Medulla oblongata (tissue), 1 donor: ENCODE measurements around the gene RITA1.

ENCODE experiments used
- DNase-seq: peaks from one replicate; pipeline ENCODE4 v3.0.0-alpha.2; 2015; ENCODE audit errors: extremely low spot score

RITA1 gene

GRCh38 chr12:113174461-113175384 lies 10.8 kb upstream of the RITA1 start:
- peak; percentile 66 for DNase-seq

GRCh38 chr12:113179023-113179422 lies 6.5 kb upstream of the RITA1 start:
- no peak for DNase-seq

DNA sequence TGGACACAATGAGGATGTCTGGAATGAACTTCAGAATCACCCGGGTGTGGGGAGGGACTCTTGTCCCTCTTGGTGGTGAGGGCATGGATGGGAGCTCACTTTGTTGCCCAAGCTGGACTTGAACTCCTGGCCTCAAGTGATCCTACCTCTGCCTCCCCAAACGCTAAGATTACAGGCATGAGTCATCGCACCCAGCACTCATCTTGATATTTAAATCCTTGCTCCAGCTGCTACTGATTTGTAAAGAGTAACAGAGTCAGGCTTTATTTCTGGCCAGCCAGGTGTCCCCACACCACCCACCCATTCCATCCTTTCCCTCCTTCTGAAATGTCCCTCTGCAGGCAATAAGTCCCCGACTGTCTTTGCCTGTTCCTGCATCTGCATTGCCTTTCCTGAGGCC lies 5.2 kb upstream of the RITA1 start:
- no peak for DNase-seq

- DNase-seq: no peak
These were observed 3.5 kb upstream of the RITA1 start for GRCh38 chr12:113181975-113182374.

DNA sequence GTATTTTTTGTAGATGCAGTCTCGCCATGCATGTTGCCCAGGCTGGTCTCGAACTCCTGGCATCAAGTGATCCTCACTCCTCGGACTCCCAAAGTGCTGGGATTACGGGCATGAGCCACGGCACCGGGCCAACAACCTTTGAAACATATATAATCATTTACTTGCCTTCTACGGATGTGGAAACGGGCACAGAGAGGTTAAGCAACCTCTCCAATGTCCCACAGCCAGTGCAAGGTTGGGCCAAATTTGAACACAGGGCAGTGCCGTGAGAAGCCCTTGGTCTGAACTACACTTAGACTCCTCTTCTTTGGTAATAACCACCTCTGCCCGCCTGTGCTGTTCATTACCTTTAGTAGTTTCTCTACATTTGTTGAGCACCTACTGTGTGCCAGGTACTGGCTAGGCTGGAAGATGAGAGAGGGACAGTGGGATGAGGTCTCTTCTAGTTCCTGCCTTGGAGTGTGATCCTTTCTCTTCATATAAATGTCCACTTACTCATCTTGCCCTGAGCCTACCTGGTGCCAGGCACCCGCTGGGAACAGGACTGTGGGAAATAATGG lies 2.4 kb upstream of the RITA1 start:
- no peak for DNase-seq

DNA sequence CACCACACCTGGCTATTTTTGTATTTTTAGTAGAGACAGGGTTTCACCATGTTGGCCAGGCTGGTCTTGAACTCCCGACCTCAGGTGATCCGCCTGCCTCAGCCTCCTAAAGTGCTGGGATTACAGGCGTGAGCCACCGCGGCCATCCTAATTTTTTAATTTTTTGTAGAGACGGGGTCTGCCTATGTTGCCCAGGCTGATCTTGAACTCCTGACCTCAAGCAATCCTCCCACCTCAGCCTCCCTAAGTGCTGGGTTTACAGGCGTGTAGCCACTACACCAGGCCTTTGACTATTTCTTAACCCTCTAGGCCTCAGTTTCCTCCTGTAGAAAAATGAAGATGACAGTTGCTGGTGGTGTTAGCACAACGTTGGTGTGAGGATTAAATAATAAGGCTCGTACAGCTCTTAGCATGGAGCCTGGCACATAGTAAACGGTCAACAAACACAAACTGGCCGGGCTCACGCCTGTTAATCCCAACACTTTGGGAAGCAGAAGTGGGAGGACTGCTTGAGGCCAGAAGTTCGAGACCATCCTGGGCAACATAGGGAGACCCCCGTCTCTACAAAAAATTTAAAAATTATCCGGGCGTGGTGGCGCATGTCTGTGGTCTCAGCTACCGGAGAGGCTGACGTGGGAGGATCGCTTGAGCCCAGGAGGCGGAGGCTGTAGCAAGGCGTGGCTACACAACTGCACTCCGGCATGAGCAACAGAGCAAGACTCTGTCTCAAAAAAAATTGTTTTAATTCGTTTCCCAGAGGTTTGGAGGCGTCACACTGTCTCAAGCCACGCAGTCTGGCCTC lies 1.2 kb upstream of the RITA1 start:
- no peak for DNase-seq

- DNase-seq: peak; percentile 90
These were observed 681 bp upstream of the RITA1 start for GRCh38 chr12:113184900-113185179.

DNA sequence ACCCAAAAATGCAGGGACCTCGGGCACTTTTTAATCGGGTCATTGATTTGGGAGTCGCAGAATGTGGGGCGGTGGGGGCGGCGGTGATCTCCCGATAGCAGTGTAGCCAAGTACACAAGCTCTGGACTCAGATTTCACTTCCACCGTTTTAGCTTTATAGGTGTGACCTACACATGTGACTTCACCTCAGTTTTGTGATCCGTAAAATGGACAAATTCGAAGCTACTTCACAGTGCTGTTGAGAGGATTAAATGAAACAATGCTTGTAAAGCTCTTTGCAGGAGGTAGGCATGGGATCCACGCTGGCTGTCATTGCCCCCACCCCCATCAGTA lies 478 bp downstream of the RITA1 start:
- no peak for DNase-seq

DNA sequence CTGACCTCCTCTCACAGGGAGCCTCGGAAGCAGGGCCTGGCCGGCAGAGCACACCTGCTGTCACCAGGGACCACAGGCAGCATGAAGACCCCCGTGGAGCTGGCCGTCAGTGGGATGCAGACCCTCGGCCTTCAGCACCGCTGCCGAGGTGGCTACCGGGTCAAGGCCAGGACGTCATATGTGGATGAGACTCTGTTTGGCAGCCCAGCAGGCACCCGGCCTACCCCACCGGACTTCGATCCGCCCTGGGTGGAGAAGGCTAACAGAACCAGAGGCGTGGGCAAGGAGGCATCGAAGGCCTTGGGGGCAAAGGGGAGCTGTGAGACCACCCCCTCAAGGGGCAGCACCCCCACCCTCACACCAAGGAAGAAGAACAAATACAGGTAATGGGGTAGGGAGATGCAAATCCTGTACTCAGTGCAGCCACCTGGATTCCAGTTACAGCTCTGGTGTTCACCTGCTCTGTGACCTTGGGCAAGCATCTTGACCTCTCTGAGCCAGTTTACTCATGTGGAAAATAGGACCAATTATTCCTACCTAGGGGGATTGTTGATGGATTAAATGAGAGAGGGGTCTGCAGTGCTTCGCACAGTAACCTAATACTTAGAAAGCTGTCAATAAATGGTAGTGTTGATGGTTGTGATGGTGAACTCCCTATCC lies 1.3 kb downstream of the RITA1 start:
- no peak for DNase-seq

DNA sequence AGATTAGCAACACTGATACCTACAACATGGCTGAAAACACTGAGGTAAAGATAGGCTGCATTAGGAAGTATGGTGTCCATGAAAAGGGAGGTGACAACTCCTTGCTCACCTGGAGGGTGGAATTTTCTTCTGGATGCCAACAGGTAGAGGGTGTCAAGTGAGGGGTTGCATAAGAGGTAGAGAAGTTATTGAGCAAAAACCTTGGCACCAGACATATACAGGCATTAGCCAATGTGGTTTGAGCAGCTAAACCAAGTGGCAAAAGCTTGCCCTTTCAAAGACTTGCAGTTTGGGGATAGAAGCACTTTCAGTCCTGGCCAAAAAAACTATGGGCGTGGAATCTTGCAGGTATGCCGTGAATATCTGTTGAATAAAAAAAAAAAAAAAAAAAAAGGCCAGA lies 3.8 kb downstream of the RITA1 start:
- DNase-seq: no peak

DNA sequence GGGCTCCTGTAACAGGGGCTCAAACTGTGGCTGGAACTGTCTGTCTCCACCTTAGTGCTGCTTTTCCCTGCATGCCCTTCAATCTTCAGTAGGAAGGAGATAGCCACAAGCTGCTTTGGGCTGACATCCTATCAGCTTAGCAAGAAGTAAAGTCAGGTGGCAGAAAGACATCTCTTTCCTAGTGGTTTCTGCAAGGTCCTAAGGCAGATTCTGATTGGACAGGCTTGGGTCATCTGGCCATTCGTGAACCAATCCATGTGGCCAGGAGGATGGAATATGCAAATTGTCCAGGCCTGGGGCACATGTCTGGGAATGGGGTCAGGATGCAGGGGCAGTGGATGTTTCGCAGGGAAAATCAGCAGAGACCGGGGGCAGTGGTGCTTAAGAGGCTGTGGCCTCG lies 5.2 kb downstream of the RITA1 start:
- DNase-seq: no peak

DNA sequence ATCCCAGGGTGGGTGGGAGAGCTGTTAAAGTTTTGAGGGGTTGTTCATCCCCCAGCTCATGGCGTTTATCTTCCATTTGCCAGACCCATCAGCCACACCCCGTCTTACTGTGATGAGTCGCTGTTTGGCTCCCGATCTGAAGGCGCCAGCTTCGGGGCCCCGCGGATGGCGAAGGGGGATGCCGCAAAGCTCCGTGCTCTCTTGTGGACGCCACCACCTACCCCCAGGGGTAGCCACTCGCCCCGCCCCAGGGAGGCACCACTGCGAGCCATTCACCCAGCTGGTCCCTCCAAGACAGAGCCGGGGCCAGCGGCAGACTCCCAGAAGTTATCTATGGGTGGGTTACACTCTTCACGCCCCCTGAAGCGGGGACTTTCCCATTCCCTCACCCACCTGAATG lies 5.7 kb downstream of the RITA1 start:
- no peak for DNase-seq

DNA sequence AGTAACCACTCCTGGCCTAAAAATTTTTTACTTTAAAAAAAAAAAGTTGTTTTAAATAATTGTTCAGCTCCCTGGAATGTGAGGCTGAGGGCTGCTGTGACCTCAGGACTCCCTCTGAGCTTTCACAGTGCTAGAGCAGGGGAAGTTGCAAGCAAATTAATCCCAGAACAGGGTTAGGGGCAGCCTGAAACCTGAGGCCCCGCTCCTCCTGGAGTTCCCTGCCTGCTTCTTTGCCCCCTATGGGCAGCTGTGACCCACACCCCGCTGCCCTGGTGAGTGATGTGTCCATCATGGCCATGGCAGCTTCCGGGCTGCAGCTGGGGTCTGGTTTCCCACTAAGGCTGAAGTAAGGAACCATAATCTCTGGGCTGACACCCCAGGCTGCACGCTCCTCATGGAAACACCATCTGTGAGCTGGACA lies 9.5 kb downstream of the RITA1 start:
- no peak for DNase-seq

- DNase-seq: no peak
These were observed 10.1 kb downstream of the RITA1 start for GRCh38 chr12:113195598-113195997.

DNA sequence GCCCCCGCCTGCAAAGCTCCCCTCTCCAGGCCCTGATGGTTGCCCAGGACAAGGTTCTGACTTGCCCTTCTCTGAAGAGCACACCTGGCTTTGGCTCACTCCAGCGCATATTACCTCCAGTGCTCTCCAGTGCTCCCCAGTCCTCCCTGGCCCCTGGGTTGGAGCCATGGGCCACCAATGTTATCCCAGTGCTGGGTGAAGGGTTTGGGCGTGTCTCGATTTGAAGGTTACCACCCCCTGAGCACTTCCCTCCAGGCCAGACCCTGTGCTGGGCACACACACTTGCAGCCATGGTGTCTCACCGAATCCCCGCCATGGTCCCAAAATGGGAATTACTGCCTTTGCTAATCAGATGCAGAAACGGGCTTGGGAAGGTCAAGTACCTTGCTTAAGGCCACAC lies 11.1 kb downstream of the RITA1 start:
- DNase-seq: no peak

DNA sequence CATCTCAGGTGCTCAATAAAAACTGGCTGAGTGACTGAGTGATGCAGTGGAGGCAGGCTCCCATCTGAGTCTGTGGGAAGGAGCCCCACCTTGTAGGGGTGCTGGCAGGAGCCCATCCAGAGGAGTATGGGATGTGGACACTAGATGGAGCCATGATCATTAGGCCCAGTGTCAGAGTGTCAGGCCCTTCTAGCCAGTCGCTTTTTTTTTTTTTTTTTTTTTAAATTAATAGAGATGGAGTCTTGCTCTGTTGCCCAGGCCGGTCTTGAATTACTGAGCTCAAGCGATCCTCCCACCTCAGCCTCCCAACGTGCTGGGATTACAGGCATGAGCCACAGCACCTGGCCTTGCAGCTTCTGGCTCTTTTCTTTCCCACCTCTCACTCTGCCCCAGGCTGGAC lies 11.5 kb downstream of the RITA1 start:
- DNase-seq: peak; percentile 89

GRCh38 chr12:113197518-113198077 lies 12.1 kb downstream of the RITA1 start:
- no peak for DNase-seq

GRCh38 chr12:113198296-113198695 lies 12.8 kb downstream of the RITA1 start:
- no peak for DNase-seq

DNA sequence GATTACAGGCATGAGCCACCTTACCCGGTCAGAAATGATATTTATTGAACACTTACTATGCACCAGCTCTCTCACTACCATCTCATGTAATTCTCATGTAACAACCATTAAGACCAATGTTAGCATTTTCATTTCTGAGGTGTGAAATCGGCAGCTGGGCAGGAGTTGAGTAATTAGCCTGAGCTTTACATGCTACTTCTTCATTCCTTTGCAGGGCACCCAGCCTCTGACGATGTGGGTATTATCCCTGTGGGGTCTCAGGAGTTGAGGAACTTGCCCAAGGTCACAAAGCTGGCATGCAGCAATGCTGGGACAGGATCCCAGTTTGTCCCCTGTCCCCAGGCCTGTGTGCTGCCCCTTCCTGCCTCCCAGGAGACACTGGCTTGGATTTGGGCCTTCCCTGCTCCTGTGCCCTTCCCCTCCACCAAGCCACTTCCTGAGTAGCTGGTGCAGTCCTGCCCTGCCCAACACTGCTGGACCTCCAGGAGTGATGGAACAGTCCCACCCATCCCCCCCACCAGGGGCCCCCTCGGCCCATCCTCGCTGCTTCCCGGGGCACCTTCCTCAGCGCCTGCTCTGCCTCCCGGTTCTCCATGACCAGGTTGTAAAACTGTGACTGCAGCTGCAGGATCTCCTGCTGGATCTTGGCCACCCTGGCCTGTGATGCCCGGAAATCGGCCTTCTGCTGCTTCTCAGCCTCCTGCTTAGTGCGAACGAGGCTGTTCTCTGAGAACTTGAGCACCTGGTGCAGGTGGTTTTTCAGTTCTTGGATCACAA lies 14.7 kb downstream of the RITA1 start:
- DNase-seq: no peak

- no peak for DNase-seq
These were observed 16.0 kb downstream of the RITA1 start for GRCh38 chr12:113201187-113202177.
